Effector memory CD4-positive, alpha-beta T cell (primary cell): ENCODE data around the gene NUDT16L1.

Source experiments
- DNase-seq, 3 donors: peaks; one replicate each; pipeline ENCODE4 v3.0.0-alpha.2; 2020
- H3K27ac ChIP-seq: 2 replicates; pipeline ENCODE4 v1.7.0; 2013; ENCODE audit warnings: mild to moderate bottlenecking, low read length, moderate library complexity; ENCODE audit not compliant: insufficient read depth, poor library complexity, severe bottlenecking
- H3K27me3 ChIP-seq: replicated peaks from 2 replicates; pipeline ENCODE4 v1.7.0; 2013; ENCODE audit warnings: mild to moderate bottlenecking, low read length; ENCODE audit not compliant: insufficient read depth, control insufficient read depth, poor library complexity, severe bottlenecking
- H3K36me3 ChIP-seq: 2 replicates; pipeline ENCODE4 v1.7.0; 2013; ENCODE audit warnings: mild to moderate bottlenecking, low read length, moderate library complexity; ENCODE audit not compliant: control insufficient read depth, insufficient read depth
- H3K4me1 ChIP-seq: 2 replicates; pipeline ENCODE4 v1.7.0; 2013; ENCODE audit warnings: low read length, mild to moderate bottlenecking; ENCODE audit not compliant: control insufficient read depth, insufficient read depth, poor library complexity, severe bottlenecking
- H3K4me3 ChIP-seq: 2 replicates; pipeline ENCODE4 v1.7.0; 2013; ENCODE audit warnings: low read length, low read depth, mild to moderate bottlenecking; ENCODE audit not compliant: insufficient read depth, poor library complexity, severe bottlenecking
- H3K9me3 ChIP-seq: 2 replicates; pipeline ENCODE4 v1.7.0; 2013; ENCODE audit warnings: mild to moderate bottlenecking, low read length, moderate library complexity; ENCODE audit not compliant: control insufficient read depth

NUDT16L1 gene

GRCh38 chr16:4696172-4696904 is 3.0 kb downstream of the NUDT16L1 start:
- Histone ChIP-seq H3K4me3 (no peak overlapping the region), H3K4me1 (peaks cover 20% of the 10 kb centered on the region), H3K27ac (no peak overlapping the region), H3K36me3 (peaks cover 56% of the 10 kb centered on the region), H3K27me3 (no peaks in the 10 kb centered on the region), H3K9me3 (no peaks in the 10 kb centered on the region)
- no peak for DNase-seq

GRCh38 chr16:4696905-4697847 is 3.8 kb downstream of the NUDT16L1 start:
- peaks cover 64% of the 10 kb centered on the region for H3K36me3 ChIP-seq
- no peaks in the 10 kb centered on the region for H3K9me3 ChIP-seq
- no peak overlapping the region for H3K27ac ChIP-seq
- H3K4me3 ChIP-seq: no peak overlapping the region
- H3K27me3 ChIP-seq: no peaks in the 10 kb centered on the region
- H3K4me1 ChIP-seq: peaks cover 20% of the 10 kb centered on the region
- no peak for DNase-seq

- H3K36me3 ChIP-seq: peaks cover 67% of the 10 kb centered on the region
- no peaks in the 10 kb centered on the region for H3K9me3 ChIP-seq
- no peak overlapping the region for H3K27ac ChIP-seq
- no peak overlapping the region for H3K4me3 ChIP-seq
- no peak for DNase-seq
- no peaks in the 10 kb centered on the region for H3K27me3 ChIP-seq
- peaks cover 13% of the 10 kb centered on the region for H3K4me1 ChIP-seq
These were observed 4.5 kb downstream of the NUDT16L1 start for GRCh38 chr16:4697848-4698291.

- H3K36me3 ChIP-seq: peaks cover 67% of the 10 kb centered on the region
- no peak for DNase-seq
These were observed 5.1 kb downstream of the NUDT16L1 start for GRCh38 chr16:4698321-4699045.

GRCh38 chr16:4699046-4699556 is 5.7 kb downstream of the NUDT16L1 start:
- Histone ChIP-seq H3K27ac (no peak overlapping the region), H3K4me1 (peaks cover 9% of the 10 kb centered on the region), H3K9me3 (no peaks in the 10 kb centered on the region), H3K36me3 (peaks cover 67% of the 10 kb centered on the region), H3K27me3 (no peaks in the 10 kb centered on the region), H3K4me3 (no peak overlapping the region)
- no peak for DNase-seq

More at GRCh38 chr16:4698321-4699045, 5.1 kb downstream of the NUDT16L1 start:
- H3K4me3 ChIP-seq: no peak overlapping the region
- peaks cover 10% of the 10 kb centered on the region for H3K4me1 ChIP-seq
- no peak overlapping the region for H3K27ac ChIP-seq
- H3K27me3 ChIP-seq: no peaks in the 10 kb centered on the region
- H3K9me3 ChIP-seq: no peaks in the 10 kb centered on the region

- H3K27me3 ChIP-seq: no peaks in the 10 kb centered on the region
- H3K27ac ChIP-seq: no peak overlapping the region
- DNase-seq: no peak
- no peak overlapping the region for H3K4me3 ChIP-seq
- H3K4me1 ChIP-seq: no peaks in the 10 kb centered on the region
- peaks cover 68% of the 10 kb centered on the region for H3K36me3 ChIP-seq
- H3K9me3 ChIP-seq: no peaks in the 10 kb centered on the region
These were observed 7.1 kb downstream of the NUDT16L1 start for GRCh38 chr16:4700380-4700996.

- DNase-seq: no peak
- H3K9me3 ChIP-seq: no peaks in the 10 kb centered on the region
- no peak overlapping the region for H3K4me3 ChIP-seq
- no peaks in the 10 kb centered on the region for H3K4me1 ChIP-seq
- no peak overlapping the region for H3K27ac ChIP-seq
- peaks cover 61% of the 10 kb centered on the region for H3K36me3 ChIP-seq
- H3K27me3 ChIP-seq: no peaks in the 10 kb centered on the region
These were observed 7.8 kb downstream of the NUDT16L1 start for GRCh38 chr16:4700997-4701743.

- Histone ChIP-seq H3K36me3 (peaks cover 57% of the 10 kb centered on the region), H3K9me3 (no peaks in the 10 kb centered on the region), H3K27me3 (no peaks in the 10 kb centered on the region), H3K4me3 (no peak overlapping the region), H3K27ac (no peak overlapping the region), H3K4me1 (no peaks in the 10 kb centered on the region)
- DNase-seq: no peak
These were observed 8.6 kb downstream of the NUDT16L1 start for GRCh38 chr16:4701791-4702465.
